Liver (tissue), 9 donors: ENCODE results near the gene ZACN. TPM values are rescaled to one million over a fixed set of nuclear protein-coding genes. Genes with fewer than 3 reads are reported as not detected.

Experiments
- DNase-seq: peaks from one replicate; pipeline ENCODE4 v3.0.0-alpha.2; 2017; ENCODE audit warnings: low spot score
- H3K27ac ChIP-seq, 2 donors: one replicate each; pipeline ENCODE4 v1.7.0; 2013; ENCODE audit warnings: inconsistent platforms in 2 of 2, low read length in 2 of 2, control low read depth in 1 of 2, low read depth in 1 of 2, mild to moderate bottlenecking in 1 of 2
- H3K27me3 ChIP-seq, 4 donors: one replicate each; pipeline versions ENCODE4 v1.6.1 to v1.7.0; 2013; ENCODE audit warnings: low read length in 3 of 4, inconsistent platforms in 1 of 4, mild to moderate bottlenecking in 1 of 4, moderate library complexity in 1 of 4; ENCODE audit not compliant: control insufficient read depth in 4 of 4, insufficient read depth in 4 of 4
- H3K36me3 ChIP-seq, 4 donors: one replicate each; pipeline versions ENCODE4 v1.6.1 to v1.7.0; 2013; ENCODE audit warnings: low read length in 3 of 4, mild to moderate bottlenecking in 3 of 4, low read depth in 1 of 4, moderate library complexity in 1 of 4; ENCODE audit not compliant: control insufficient read depth in 4 of 4, insufficient read depth in 3 of 4
- H3K4me1 ChIP-seq, 4 donors: one replicate each; pipeline versions ENCODE4 v1.6.1 to v1.7.0; 2013; ENCODE audit warnings: low read length in 3 of 4, mild to moderate bottlenecking in 3 of 4, moderate library complexity in 1 of 4; ENCODE audit not compliant: control insufficient read depth in 4 of 4, insufficient read depth in 4 of 4
- H3K4me3 ChIP-seq, 3 donors: one replicate each; pipeline versions ENCODE4 v1.6.1 to v1.7.0; 2013; ENCODE audit warnings: low read length in 3 of 3, control low read depth in 1 of 3, low read depth in 1 of 3, mild to moderate bottlenecking in 1 of 3
- H3K9ac ChIP-seq, 2 donors: one replicate each; pipeline ENCODE4 v1.7.0; 2013; ENCODE audit warnings: low read length in 2 of 2, mild to moderate bottlenecking in 2 of 2, moderate library complexity in 2 of 2, control low read depth in 1 of 2, low read depth in 1 of 2
- H3K9me3 ChIP-seq, 4 donors: one replicate each; pipeline versions ENCODE4 v1.6.1 to v1.7.0; 2013; ENCODE audit warnings: low read length in 3 of 4; ENCODE audit not compliant: control insufficient read depth in 4 of 4
- EGR1 ChIP-seq, 2 donors: IDR thresholded peaks; 2 replicates each; pipeline ENCODE4 v1.6.1; 2016 to 2018; ENCODE audit warnings: antibody characterized with exemption in 2 of 2, low read depth in 2 of 2
- FOXA1 ChIP-seq: IDR thresholded peaks from 2 replicates; pipeline ENCODE4 v1.6.1; 2016; ENCODE audit warnings: antibody characterized with exemption
- HNF4A ChIP-seq, 2 donors: conservative IDR thresholded peaks; 2 replicates each; pipeline ENCODE4 v1.6.1; 2016; ENCODE audit warnings: antibody characterized with exemption in 2 of 2, mild to moderate bottlenecking in 2 of 2
- HNF4G ChIP-seq: IDR thresholded peaks from 2 replicates; pipeline ENCODE4 v1.6.1; 2016; ENCODE audit warnings: antibody characterized with exemption
- JUND ChIP-seq, 2 donors: IDR thresholded peaks; 2 replicates each; pipeline ENCODE4 v1.6.1; 2016; ENCODE audit warnings: antibody characterized with exemption in 2 of 2
- RAD21 ChIP-seq, 2 donors: IDR thresholded peaks; 2 replicates each; pipeline ENCODE4 v1.6.1; 2016; ENCODE audit warnings: antibody characterized with exemption in 2 of 2, mild to moderate bottlenecking in 2 of 2
- RXRA ChIP-seq, 2 donors: IDR thresholded peaks; 2 replicates each; pipeline ENCODE4 v1.6.1; 2017 to 2018; ENCODE audit warnings: antibody characterized with exemption in 2 of 2, mild to moderate bottlenecking in 1 of 2
- SP1 ChIP-seq: IDR thresholded peaks from 2 replicates; pipeline ENCODE4 v1.6.1; 2018; ENCODE audit warnings: antibody characterized with exemption, mild to moderate bottlenecking
- TAF1 ChIP-seq: conservative IDR thresholded peaks from 2 replicates; pipeline ENCODE4 v1.6.1; 2016; ENCODE audit warnings: antibody characterized with exemption, mild to moderate bottlenecking
- YY1 ChIP-seq: IDR thresholded peaks from 2 replicates; pipeline ENCODE4 v1.6.1; 2016; ENCODE audit warnings: antibody characterized with exemption, mild to moderate bottlenecking
- WGBS: extraction: QIAGEN DNeasy Blood & Tissue Kit; methylation state at CpG from one replicate; pipeline ENCODE4 v1.1.7; 2013; 5-methylcytosine and 5-hydroxymethylcytosine counted together
- polyA plus RNA-seq, 2 donors: library from polyadenylated mRNA; stranded (reverse) in 1 of 2; unstranded in 1 of 2; fragments of 200-250 nt in 1 of 2; fragments of >200 nt in 1 of 2; fragmentation: Nextera tagmentation in 1 of 2; extraction: Ambion mirVana in 1 of 2; gene quantifications; one replicate each; pipeline versions ENCODE4 v1.2.1 to v1.2.3, GENCODE V29; 2013 to 2015
- total RNA-seq, 2 donors: library from RNA; depleted of rRNA; stranded (reverse); fragments of >200 nt; gene quantifications; one replicate each; pipeline ENCODE4 v1.2.3, GENCODE V29; 2014
- TF ChIP-seq, protein P1 (sequence below): IDR thresholded peaks from 2 replicates; pipeline ENCODE4 v1.6.1; 2016; ENCODE audit warnings: antibody characterized with exemption, mild to moderate bottlenecking
- TF ChIP-seq, protein P2 (sequence below): IDR thresholded peaks from 2 replicates; pipeline ENCODE4 v1.6.1; 2016; ENCODE audit warnings: antibody characterized with exemption
- TF ChIP-seq, protein P3 (sequence below): IDR thresholded peaks from 2 replicates; pipeline ENCODE4 v1.6.1; 2016; ENCODE audit warnings: antibody characterized with exemption
- TF ChIP-seq, protein P4 (sequence below): IDR thresholded peaks from 2 replicates; pipeline ENCODE4 v1.6.1; 2016; ENCODE audit warnings: antibody characterized with exemption
- donor health status: healthy.
- donor health status: healthy.
- donor health status: healthy.
- donor health status: healthy.
- donor health status: healthy.

ZACN gene
- total and polyA plus RNA-seq, 4 donors, result 0.35 to 1.9 TPM; not detected in 2

DNA sequence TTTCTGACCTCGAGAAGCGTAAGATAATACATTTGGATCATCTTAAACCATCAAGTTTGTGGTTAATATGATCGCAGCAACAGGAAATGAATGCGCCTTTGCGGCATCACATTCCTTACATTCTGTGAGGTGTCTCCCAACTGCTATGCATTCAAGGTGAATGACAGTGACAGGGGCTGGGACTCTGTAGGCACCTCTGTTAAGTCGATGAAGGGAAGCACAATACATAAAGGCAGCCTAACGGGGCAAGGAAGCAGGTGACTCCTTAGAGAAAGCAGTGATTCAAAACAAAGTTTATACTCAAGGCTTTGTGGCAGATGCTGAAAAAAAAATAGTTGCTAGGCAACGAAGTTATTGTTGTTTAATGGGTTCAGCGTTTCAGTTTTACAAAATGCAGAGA, 30.3 kb upstream of the ZACN start:
- no peak overlapping the region for H3K9ac ChIP-seq

DNA sequence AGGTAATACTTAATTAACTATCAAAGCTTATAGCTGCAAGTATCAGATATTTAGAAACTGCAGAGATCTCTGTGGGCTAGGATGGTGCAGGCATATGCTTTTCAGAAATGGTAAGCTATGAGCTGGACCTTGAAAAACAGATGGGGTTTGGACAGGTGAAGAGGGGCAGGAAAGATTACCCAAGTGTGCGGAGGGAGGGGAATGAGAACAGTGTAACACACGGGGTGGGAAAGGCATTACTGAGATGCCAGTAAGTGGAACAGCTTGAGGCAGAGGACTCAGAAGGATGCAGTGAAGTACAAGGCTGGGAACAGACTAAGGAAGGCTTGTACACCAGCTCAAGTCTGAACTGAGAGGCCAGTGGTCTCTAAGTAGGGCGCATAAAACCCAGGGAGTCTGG, 29.7 kb upstream of the ZACN start:
- no peak for DNase-seq
- TF ChIP-seq EGR1 (IDR thresholded peaks at IDR 0.05; ENCODE audit: low read depth in 2 of 2) (no peak), HNF4A (conservative IDR thresholded peaks at IDR 0.05) (no peak), RXRA (IDR thresholded peaks at IDR 0.05) (no peak), YY1 (no peak), SP1 (no peak), TAF1 (no peak), FOXA1 (no peak)
- TF ChIP-seq, protein P1, sequence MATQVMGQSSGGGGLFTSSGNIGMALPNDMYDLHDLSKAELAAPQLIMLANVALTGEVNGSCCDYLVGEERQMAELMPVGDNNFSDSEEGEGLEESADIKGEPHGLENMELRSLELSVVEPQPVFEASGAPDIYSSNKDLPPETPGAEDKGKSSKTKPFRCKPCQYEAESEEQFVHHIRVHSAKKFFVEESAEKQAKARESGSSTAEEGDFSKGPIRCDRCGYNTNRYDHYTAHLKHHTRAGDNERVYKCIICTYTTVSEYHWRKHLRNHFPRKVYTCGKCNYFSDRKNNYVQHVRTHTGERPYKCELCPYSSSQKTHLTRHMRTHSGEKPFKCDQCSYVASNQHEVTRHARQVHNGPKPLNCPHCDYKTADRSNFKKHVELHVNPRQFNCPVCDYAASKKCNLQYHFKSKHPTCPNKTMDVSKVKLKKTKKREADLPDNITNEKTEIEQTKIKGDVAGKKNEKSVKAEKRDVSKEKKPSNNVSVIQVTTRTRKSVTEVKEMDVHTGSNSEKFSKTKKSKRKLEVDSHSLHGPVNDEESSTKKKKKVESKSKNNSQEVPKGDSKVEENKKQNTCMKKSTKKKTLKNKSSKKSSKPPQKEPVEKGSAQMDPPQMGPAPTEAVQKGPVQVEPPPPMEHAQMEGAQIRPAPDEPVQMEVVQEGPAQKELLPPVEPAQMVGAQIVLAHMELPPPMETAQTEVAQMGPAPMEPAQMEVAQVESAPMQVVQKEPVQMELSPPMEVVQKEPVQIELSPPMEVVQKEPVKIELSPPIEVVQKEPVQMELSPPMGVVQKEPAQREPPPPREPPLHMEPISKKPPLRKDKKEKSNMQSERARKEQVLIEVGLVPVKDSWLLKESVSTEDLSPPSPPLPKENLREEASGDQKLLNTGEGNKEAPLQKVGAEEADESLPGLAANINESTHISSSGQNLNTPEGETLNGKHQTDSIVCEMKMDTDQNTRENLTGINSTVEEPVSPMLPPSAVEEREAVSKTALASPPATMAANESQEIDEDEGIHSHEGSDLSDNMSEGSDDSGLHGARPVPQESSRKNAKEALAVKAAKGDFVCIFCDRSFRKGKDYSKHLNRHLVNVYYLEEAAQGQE, result no peak
- TF ChIP-seq, protein P2, sequence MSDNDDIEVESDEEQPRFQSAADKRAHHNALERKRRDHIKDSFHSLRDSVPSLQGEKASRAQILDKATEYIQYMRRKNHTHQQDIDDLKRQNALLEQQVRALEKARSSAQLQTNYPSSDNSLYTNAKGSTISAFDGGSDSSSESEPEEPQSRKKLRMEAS, result no peak
- TF ChIP-seq, protein P3, sequence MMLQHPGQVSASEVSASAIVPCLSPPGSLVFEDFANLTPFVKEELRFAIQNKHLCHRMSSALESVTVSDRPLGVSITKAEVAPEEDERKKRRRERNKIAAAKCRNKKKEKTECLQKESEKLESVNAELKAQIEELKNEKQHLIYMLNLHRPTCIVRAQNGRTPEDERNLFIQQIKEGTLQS, result no peak
- TF ChIP-seq, protein P4, sequence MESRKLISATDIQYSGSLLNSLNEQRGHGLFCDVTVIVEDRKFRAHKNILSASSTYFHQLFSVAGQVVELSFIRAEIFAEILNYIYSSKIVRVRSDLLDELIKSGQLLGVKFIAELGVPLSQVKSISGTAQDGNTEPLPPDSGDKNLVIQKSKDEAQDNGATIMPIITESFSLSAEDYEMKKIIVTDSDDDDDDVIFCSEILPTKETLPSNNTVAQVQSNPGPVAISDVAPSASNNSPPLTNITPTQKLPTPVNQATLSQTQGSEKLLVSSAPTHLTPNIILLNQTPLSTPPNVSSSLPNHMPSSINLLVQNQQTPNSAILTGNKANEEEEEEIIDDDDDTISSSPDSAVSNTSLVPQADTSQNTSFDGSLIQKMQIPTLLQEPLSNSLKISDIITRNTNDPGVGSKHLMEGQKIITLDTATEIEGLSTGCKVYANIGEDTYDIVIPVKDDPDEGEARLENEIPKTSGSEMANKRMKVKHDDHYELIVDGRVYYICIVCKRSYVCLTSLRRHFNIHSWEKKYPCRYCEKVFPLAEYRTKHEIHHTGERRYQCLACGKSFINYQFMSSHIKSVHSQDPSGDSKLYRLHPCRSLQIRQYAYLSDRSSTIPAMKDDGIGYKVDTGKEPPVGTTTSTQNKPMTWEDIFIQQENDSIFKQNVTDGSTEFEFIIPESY, result no peak
- Histone ChIP-seq H3K9me3 (no peaks in the 10 kb centered on the region), H3K4me3 (no peak overlapping the region), H3K9ac (no peak overlapping the region), H3K36me3 (peaks cover 21 to 82% (median 64%) of the 10 kb centered on the region in 4 donors), H3K27ac (no peak overlapping the region), H3K4me1 (no peaks in the 10 kb centered on the region), H3K27me3 (no peaks in the 10 kb centered on the region)
- 95% methylated on average over 3 of the region's 3 CpGs for WGBS

More for the DNA sequence above, 30.3 kb upstream of the ZACN start:
- H3K27ac ChIP-seq, result no peak overlapping the region
- DNase-seq, result no peak
- no peaks in the 10 kb centered on the region for H3K9me3 ChIP-seq
- TF ChIP-seq JUND (IDR thresholded peaks at IDR 0.05) (no peak), RXRA (IDR thresholded peaks at IDR 0.05) (no peak), YY1 (no peak), FOXA1 (no peak), TAF1 (no peak), RAD21 (IDR thresholded peaks at IDR 0.05) (no peak), SP1 (no peak), HNF4G (no peak)
- TF ChIP-seq, protein P2, result no peak
- TF ChIP-seq, protein P4, result no peak
- TF ChIP-seq, protein P3, result no peak
- no peaks in the 10 kb centered on the region for H3K4me1 ChIP-seq
- H3K27me3 ChIP-seq, result no peaks in the 10 kb centered on the region
- H3K36me3 ChIP-seq, result peaks cover 26 to 82% (median 65%) of the 10 kb centered on the region in 4 donors
- H3K4me3 ChIP-seq, result no peak overlapping the region
- 89% methylated on average over 9 of the region's 9 CpGs for WGBS
